GM20000 (cell line): ENCODE data around the gene NEK8.
"Not testable (repeated sequence)": the region's sequence is repeated elsewhere in the genome, so short reads cannot be mapped to it uniquely, and the experiment has no call there.

Source experiments
- DNase-seq: peaks from one replicate; pipeline ENCODE4 v3.0.0; 2012; ENCODE audit warnings: low spot score
- TF ChIP-seq, protein P1 (sequence below): IDR thresholded peaks from 2 replicates; pipeline ENCODE4 v1.5.1; 2012; ENCODE audit warnings: mild to moderate bottlenecking, control low read depth; ENCODE audit errors: extremely low read depth, missing control alignments

The NEK8 gene

DNA sequence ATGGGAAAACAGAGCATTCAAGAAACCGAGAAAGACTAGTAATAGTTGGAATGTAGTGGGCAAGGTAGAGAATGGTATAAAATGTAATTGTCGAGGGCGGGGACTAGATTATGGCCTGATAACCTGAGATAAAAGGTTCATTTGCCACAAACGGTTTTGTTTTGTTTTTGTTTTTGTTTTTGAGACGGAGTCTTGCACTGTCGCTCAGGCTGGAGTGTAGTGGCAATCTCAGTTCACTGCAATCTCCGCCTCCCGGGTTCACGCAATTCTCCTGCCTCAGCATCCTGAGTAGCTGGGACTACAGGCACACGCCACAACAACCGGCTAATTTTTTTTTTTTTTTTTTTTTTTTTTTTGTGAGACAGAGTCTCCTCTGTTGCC lies 1.4 kb downstream of the NEK8 start:
- no peak for DNase-seq
- TF ChIP-seq, protein P1, sequence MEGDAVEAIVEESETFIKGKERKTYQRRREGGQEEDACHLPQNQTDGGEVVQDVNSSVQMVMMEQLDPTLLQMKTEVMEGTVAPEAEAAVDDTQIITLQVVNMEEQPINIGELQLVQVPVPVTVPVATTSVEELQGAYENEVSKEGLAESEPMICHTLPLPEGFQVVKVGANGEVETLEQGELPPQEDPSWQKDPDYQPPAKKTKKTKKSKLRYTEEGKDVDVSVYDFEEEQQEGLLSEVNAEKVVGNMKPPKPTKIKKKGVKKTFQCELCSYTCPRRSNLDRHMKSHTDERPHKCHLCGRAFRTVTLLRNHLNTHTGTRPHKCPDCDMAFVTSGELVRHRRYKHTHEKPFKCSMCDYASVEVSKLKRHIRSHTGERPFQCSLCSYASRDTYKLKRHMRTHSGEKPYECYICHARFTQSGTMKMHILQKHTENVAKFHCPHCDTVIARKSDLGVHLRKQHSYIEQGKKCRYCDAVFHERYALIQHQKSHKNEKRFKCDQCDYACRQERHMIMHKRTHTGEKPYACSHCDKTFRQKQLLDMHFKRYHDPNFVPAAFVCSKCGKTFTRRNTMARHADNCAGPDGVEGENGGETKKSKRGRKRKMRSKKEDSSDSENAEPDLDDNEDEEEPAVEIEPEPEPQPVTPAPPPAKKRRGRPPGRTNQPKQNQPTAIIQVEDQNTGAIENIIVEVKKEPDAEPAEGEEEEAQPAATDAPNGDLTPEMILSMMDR: no peak

DNA sequence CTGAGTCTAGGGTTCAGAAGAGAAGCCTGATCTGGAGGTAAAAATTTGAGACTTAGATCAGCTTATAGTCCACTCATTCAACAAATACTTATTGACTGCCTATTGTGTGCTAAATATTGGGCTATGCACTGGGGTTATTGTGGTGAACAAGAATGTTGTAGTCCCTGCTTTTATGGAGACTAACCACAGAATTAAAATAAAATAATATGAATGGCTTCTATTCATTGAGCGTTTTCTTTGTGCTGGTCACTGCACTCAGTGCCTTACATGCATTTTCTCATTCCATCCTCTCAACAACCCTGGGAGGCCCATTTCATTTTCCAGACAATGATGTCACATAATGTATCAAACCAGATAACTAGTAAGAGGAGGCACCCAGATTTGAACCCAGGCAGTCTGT lies 4.8 kb downstream of the NEK8 start:
- DNase-seq: no peak
- TF ChIP-seq, protein P1: no peak

DNA sequence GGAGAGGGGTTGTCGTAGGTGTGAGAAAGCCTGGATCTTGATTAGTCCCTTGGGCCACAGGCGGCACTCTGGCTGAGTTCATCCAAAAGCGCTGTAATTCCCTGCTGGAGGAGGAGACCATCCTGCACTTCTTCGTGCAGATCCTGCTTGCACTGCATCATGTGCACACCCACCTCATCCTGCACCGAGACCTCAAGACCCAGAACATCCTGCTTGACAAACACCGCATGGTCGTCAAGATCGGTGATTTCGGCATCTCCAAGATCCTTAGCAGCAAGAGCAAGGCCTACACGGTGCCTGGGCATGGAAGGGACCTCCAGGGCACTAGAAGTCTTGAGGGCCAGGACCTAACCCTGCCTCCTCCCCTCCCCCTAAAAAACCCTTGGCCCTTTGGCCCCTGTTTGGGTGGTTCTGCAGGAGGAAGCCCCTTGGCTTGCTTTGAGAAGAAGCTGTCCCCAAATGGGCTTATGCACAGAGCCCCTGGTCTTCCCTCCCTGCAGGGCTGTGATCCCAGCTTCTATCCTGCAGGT lies 6.2 kb downstream of the NEK8 start:
- no peak for DNase-seq
- TF ChIP-seq, protein P1: no peak

DNA sequence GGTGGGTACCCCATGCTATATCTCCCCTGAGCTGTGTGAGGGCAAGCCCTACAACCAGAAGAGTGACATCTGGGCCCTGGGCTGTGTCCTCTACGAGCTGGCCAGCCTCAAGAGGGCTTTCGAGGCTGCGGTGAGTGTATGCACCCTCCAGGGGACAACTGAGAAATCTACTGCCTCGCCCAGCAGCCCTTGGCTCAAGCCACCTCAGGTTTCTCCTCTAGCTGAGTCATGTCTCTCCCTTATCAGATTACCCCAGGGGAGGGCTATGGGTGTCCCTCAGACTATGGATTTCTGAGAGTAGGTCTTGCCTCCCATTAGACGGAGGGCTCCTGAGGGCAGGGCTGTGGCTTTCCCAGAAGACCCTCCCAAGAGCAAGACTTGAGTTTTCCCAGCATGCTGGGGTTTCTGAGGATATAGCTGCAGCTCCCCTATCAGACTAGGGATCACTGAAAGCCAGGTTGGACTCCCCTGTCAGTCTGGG lies 6.7 kb downstream of the NEK8 start:
- TF ChIP-seq, protein P1: no peak

DNA sequence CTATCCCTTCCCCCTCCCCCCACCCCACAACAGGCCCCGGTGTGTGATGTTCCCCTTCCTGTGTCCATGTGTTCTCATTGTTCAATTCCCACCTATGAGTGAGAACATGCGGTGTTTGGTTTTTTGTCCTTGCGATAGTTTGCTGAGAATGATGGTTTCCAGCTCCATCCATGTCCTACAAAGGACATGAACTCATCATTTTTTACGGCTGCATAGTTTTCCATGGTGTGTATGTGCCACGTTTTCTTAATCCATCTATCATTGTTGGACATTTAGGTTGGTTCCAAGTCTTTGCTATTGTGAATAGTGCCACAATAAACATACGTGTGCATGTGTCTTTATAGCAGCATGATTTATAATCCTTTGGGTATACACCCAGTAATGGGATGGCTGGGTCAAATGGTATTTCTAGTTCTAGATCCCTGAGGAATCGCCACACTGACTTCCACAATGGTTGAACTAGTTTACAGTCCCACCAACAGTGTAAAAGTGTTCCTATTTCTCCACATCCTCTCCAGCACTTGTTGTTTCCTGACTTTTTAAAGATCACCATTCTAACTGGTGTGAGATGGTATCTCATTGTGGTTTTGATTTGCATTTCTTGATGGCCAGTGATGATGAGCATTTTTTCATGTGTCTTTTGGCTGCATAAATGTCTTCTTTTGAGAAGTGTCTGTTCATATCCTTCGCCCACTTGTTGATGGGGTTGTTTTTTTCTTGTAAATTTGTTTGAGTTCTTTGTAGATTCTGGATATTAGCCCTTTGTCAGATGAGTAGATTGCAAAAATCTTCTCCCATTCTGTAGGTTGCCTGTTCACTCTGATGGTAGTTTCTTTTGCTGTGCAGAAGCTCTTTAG lies 7.6 kb downstream of the NEK8 start:
- DNase-seq: not testable (repeated sequence)

More for the DNA sequence above, 6.7 kb downstream of the NEK8 start:
- DNase-seq: no peak

DNA sequence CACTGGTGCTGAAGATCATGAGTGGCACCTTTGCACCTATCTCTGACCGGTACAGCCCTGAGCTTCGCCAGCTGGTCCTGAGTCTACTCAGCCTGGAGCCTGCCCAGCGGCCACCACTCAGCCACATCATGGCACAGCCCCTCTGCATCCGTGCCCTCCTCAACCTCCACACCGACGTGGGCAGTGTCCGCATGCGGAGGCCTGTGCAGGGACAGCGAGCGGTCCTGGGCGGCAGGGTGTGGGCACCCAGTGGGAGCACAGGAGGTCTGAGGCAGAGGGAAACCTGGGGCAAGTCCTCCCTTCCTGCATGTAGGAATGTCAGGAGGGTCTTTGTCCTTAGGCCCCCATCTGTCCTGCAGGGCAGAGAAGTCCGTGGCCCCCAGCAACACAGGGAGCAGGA lies 8.7 kb downstream of the NEK8 start:
- no peak for DNase-seq

DNA sequence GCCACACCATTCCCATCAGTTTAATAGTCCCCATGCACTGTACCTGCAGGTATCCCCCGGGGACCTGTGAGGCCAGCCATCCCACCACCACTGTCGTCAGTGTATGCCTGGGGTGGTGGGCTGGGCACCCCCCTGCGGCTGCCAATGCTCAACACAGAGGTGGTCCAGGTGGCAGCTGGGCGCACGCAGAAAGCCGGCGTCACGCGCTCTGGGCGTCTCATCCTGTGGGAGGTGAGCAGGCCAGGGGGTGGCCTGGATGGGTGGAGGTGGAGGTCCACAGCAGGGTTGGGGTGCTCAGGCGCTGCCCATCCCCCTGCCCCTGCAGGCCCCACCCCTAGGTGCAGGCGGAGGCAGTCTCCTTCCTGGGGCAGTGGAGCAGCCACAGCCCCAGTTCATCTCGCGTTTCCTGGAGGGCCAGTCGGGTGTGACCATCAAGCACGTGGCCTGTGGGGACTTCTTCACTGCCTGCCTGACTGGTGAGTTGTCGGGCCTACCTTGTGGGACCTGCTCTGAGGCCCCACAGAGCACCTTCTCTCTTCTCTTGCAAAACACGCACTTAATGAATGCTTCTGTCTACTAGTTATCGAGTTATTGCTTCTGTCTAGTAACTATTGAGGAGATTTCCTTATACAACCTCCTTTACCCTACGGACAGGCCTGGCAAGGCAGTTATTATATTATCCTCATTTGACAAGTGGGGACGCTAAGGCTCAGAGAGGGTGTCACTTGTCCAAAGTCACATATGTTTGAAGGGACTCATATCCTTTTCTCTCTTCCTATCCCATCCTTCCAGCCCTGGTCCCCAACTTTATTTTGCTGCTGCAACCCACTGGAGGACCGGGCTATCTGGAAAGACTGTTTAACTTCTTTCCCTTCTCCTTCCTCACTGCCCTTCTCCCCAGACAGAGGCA lies 9.4 kb downstream of the NEK8 start:
- DNase-seq: peak; percentile 86
- TF ChIP-seq, protein P1: no peak

More for the DNA sequence above, 8.7 kb downstream of the NEK8 start:
- TF ChIP-seq, protein P1: no peak
